ENCODE data around the gene FAM241B. TPM values are rescaled to one million over a fixed set of nuclear protein-coding genes. Genes with fewer than 3 reads are reported as not detected.
A peak's percentile ranks its signal among the peaks of the same experiment; 100 is the strongest.

The FAM241B gene
- total RNA-seq, 1 experiment from 2014 or later = 13.7 TPM

GRCh38 chr10:69662901-69663300 lies 32.9 kb downstream of the FAM241B start:
- Mint-ChIP-seq H3K4me3 (no peak overlapping the region), H3K9me3 (no peaks in the 10 kb centered on the region), H3K27me3 (ENCODE audit: low read depth) (peaks cover 12% of the 10 kb centered on the region), H3K4me1 (peaks cover 27 to 32% of the 10 kb centered on the region in 2 experiments), H3K36me3 (ENCODE audit: insufficient read depth in 1 of 3, low read depth in 3 of 3) (no peaks in the 10 kb centered on the region), H3K27ac (peak overlapping the region in 1 of 3 experiments; percentile 65; a peak in 2 of 7 replicates)
- no peaks in the 10 kb centered on the region for H3K4me1 ChIP-seq (ENCODE audit: insufficient read depth, low read length)
- H2BK15ac ChIP-seq (ENCODE audit: low read depth, low read length) = no peak overlapping the region
- H4K91ac ChIP-seq (ENCODE audit: insufficient read length, low read depth, low read length) = no peak overlapping the region
- H3K27me3 ChIP-seq (ENCODE audit: insufficient read depth, low read length) = no peaks in the 10 kb centered on the region
- no peak overlapping the region for H3T11ph ChIP-seq (ENCODE audit: low read length)
- no peak overlapping the region for H3K23ac ChIP-seq (ENCODE audit: insufficient read length, low read depth, low read length)
- H3K79me1 ChIP-seq (ENCODE audit: insufficient read depth, low read depth, low read length, poor library complexity, severe bottlenecking) = no peaks in the 10 kb centered on the region
- no peak overlapping the region for H4K5ac ChIP-seq (ENCODE audit: insufficient read length, low read depth, low read length)
- TF ChIP-seq CTCF (conservative IDR thresholded peaks at IDR 0.05) = no peak
- H2AK5ac ChIP-seq (ENCODE audit: insufficient read length, low read length) = no peak overlapping the region
- DNase-seq = no peak
- no peak overlapping the region for H3K18ac ChIP-seq (ENCODE audit: insufficient read length, low read depth, low read length)
- H2BK20ac ChIP-seq (ENCODE audit: low read depth, low read length, poor library complexity, severe bottlenecking) = no peak overlapping the region
- no CpG with 5 or more reads among the region's 7 CpGs for WGBS (ENCODE audit: extremely low coverage, insufficient read length, low lambda C conversion rate)
- H3K4ac ChIP-seq (ENCODE audit: low read depth, low read length) = no peak overlapping the region
- H4K8ac ChIP-seq (replicated peaks; ENCODE audit: insufficient read length, low read depth, low read length) = no peak overlapping the region
- no peak overlapping the region for H3K4me2 ChIP-seq (ENCODE audit: insufficient read depth, insufficient read length, low read length)
- H3K9me3 ChIP-seq (ENCODE audit: control insufficient read depth, low read depth, low read length) = no peaks in the 10 kb centered on the region
- H3K79me2 ChIP-seq (ENCODE audit: insufficient read depth, low read length) = no peaks in the 10 kb centered on the region
- no peak overlapping the region for H3K9ac ChIP-seq (ENCODE audit: extremely low read depth, insufficient read length, low read length)
- no peak overlapping the region for H3K56ac ChIP-seq (ENCODE audit: insufficient read length, low read depth, low read length)
- peaks cover 2% of the 10 kb centered on the region for H4K20me1 ChIP-seq (ENCODE audit: control insufficient read depth, insufficient read depth, insufficient read length)
- H2AFZ ChIP-seq (ENCODE audit: low read length) = no peak overlapping the region
- H2BK12ac ChIP-seq (ENCODE audit: insufficient read length, low read depth, low read length) = no peak overlapping the region
- H2BK5ac ChIP-seq (ENCODE audit: insufficient read length, low read length) = no peak overlapping the region
- no peak overlapping the region for H3K27ac ChIP-seq (ENCODE audit: insufficient read length, low read depth, low read length)
- H3K14ac ChIP-seq (ENCODE audit: insufficient read depth, low read length) = no peak overlapping the region
- no peak overlapping the region for H2BK120ac ChIP-seq (ENCODE audit: low read depth, low read length, poor library complexity, severe bottlenecking)
- no peaks in the 10 kb centered on the region for H3K23me2 ChIP-seq (ENCODE audit: insufficient read length, low read depth, low read length, poor library complexity, severe bottlenecking)

Measured in H9 (cell line).